ENCODE results near the gene NFKB1. TPM values are rescaled to one million over a fixed set of nuclear protein-coding genes. Genes with fewer than 3 reads are reported as not detected.
"Not testable (repeated sequence)": the region's sequence is repeated elsewhere in the genome, so short reads cannot be mapped to it uniquely, and the experiment has no call there.

The NFKB1 gene, protein sequence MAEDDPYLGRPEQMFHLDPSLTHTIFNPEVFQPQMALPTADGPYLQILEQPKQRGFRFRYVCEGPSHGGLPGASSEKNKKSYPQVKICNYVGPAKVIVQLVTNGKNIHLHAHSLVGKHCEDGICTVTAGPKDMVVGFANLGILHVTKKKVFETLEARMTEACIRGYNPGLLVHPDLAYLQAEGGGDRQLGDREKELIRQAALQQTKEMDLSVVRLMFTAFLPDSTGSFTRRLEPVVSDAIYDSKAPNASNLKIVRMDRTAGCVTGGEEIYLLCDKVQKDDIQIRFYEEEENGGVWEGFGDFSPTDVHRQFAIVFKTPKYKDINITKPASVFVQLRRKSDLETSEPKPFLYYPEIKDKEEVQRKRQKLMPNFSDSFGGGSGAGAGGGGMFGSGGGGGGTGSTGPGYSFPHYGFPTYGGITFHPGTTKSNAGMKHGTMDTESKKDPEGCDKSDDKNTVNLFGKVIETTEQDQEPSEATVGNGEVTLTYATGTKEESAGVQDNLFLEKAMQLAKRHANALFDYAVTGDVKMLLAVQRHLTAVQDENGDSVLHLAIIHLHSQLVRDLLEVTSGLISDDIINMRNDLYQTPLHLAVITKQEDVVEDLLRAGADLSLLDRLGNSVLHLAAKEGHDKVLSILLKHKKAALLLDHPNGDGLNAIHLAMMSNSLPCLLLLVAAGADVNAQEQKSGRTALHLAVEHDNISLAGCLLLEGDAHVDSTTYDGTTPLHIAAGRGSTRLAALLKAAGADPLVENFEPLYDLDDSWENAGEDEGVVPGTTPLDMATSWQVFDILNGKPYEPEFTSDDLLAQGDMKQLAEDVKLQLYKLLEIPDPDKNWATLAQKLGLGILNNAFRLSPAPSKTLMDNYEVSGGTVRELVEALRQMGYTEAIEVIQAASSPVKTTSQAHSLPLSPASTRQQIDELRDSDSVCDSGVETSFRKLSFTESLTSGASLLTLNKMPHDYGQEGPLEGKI
- 100 to 1,000 TPM; 179 to 180 TPM for total RNA-seq

DNA sequence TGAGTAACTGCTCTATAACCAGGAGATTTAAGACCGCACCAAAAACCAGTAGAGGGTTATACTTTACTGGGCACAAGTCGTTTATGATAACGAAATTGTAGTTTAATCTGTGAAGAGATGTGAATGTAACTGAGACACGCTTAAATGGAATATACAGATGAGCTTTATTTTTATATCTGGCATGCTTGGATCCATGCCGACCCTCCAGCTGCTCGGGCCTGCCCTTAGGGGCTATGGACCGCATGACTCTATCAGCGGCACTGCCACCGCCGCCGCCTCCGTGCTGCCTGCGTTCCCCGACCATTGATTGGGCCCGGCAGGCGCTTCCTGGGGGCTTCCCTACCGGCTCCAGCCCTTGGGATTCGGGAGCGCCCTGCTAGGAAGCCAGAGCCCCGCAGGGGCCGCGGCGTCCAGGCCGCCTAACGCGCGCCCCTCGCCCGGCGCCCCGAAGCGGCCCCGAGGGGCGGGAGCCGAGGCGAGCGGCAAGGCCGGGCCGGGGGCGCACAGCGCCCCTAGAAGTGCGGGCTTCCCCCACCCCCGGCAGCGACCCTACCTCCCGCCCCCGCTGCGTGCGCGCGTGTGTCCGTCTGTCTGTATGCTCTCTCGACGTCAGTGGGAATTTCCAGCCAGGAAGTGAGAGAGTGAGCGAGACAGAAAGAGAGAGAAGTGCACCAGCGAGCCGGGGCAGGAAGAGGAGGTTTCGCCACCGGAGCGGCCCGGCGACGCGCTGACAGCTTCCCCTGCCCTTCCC lies at the start of gene NFKB1:
TSS of gene NFKB1 (plus strand) at position 664 of the 751 bp plus-strand sequence. CDS start 24,160 bp downstream, outside the sequence.
- CTCF ChIA-PET, result interaction anchor here (0.8 to 1.3 kb wide), 3 partner anchors 48 to 127 kb away, joined by 3 read pairs; no protein-coding TSS in a partner anchor
- POLR2A ChIA-PET, result interaction anchor here (0.6 to 2.3 kb wide), 6 partner anchors 19 to 327 kb away, joined by 3 to 8 read pairs (median 4); partner anchors contain the start of genes MANBA and UBE2D3

GRCh38 chr4:102452854-102453253 lies 48.3 kb upstream of the NFKB1 start:
- ChIA-PET CTCF (interaction anchor here (0.9 kb wide), 1 partner anchor 47 kb away, joined by 3 read pairs; no protein-coding TSS in a partner anchor), POLR2A (no interaction called here)

- POLR2A ChIA-PET, result no interaction called here
- CTCF ChIA-PET, result interaction anchor here (0.7 kb wide), 1 partner anchor 175 kb away, joined by 3 read pairs; no protein-coding TSS in a partner anchor
These were observed 47.3 kb upstream of the NFKB1 start for GRCh38 chr4:102453827-102454226.

DNA sequence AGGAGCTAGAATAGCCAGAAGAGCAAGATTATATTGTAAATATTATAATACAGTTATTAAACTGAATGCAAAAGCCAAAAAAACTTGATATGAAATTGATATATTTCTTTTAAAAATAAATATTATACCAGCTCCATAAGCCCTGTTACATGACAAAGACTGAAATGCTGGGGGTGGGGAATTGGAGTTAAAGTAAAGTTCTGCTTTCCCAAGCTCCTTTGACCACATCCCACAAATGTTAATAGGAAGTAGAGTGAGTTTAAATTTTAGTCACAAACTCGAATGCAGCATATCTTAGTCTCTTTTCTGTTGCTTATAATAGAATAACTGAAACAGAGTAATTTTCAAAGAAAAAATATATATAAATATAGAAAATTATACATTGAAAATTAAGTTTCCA lies 46.9 kb upstream of the NFKB1 start:
- ChIA-PET POLR2A (no interaction called here), CTCF (interaction anchor here (0.7 to 1.5 kb wide), 2 partner anchors 155 to 174 kb away, joined by 3 read pairs; no protein-coding TSS in a partner anchor)

GRCh38 chr4:102454981-102455685 lies 46.0 kb upstream of the NFKB1 start:
- CTCF ChIA-PET, result interaction anchor here (1.5 kb wide), 1 partner anchor 154 kb away, joined by 3 read pairs; no protein-coding TSS in a partner anchor
- POLR2A ChIA-PET, result no interaction called here

DNA sequence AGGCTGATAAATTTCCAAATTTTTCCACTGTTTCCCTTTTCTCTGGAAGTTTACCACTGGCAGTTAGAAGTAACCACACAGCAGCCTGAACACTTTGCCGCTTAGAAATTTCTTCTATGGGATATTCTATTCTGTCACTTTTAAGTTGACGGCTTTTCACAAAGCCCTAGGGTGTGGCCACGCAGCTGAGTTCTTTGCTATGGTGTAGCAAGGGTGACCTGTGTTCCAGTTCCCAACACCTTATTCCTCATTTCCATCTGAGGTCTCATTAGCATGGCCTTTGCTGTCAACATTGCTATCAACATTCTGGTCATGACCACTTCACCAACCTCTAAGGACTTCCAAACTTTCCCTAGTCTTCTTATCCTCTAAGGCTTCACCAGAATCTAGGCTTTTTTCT lies 45.4 kb upstream of the NFKB1 start:
- CTCF ChIA-PET, result interaction anchor here (1.5 kb wide), 1 partner anchor 153 kb away, joined by 3 read pairs; no protein-coding TSS in a partner anchor

DNA sequence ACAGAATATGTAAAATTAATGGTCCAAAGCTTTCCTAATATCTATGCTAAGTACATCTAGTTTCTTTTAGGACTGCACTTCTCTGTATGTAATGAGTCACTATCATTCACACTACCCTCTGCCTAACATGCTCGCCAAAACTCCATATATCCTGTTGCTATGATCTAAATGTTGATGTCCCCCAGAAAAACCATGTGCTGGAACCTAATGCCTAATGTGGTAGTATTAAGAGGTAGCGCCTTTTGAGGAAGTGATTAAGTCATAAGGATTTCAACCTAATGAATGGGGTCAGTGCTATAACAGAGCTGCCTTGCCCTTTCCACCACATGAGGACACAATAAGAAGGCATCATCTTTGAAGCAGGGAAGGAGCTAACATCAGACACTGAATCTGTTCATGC lies 34.9 kb upstream of the NFKB1 start:
- ChIA-PET POLR2A (no interaction called here), CTCF (no interaction called here)

More for the DNA sequence above, 45.4 kb upstream of the NFKB1 start:
- POLR2A ChIA-PET, result no interaction called here

DNA sequence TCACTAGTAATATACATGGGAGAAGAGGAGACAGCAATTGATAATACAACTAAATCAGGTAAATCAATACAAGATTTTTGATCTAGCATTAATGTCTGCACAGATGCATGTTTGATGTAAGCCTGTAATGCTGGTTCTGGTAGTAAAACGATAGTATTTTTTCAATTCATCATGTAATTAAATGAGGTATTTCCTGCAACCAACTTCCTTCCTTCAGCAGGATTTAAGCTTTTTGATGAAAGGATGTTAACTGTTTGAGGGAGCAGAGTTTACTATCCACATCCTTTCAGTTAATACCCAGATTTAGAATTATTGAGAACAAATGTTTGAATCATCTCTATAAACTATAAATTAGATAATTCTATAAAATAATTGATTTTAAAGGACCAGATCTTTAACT lies 31.4 kb upstream of the NFKB1 start:
- CTCF ChIA-PET, result no interaction called here
- POLR2A ChIA-PET, result interaction anchor here (0.5 kb wide), 1 partner anchor 157 kb away, joined by 4 read pairs; no protein-coding TSS in a partner anchor

DNA sequence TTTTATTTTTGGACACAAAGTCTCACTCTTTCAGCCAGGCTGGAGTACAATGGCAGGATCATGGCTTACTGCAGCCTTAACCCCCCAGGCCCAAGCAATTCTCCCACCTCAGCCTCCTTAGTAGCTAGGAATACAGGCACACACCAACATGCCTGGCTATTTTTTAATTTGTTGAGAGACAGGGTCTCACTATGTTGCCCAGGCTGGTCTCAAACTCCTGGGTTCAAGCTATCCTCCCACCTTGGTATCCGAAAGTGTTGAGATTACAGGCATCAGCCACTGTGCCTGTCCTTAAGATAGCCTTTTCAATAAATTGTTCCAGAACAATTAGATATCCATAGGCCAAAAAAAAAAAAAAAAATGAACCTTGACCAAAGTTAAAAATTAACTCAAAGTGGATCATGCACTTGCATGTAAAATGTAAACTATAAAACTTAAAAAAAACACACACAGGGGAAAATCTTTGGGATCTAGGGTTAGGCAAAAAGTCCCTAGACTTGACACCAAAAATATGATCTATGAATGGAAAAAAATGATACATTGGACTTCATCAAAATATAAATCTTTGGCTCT lies 28.6 kb upstream of the NFKB1 start:
- POLR2A ChIA-PET, result no interaction called here
- CTCF ChIA-PET, result no interaction called here

- POLR2A ChIA-PET, result no interaction called here
- CTCF ChIA-PET, result no interaction called here
These were observed 27.7 kb upstream of the NFKB1 start for GRCh38 chr4:102473476-102473875.

GRCh38 chr4:102474736-102475504 lies 26.2 kb upstream of the NFKB1 start:
- POLR2A ChIA-PET, result no interaction called here
- CTCF ChIA-PET, result no interaction called here

GRCh38 chr4:102477657-102478056 lies 23.5 kb upstream of the NFKB1 start:
- ChIA-PET CTCF (no interaction called here), POLR2A (no interaction called here)

- CTCF ChIA-PET, result no interaction called here
These were observed 23.0 kb upstream of the NFKB1 start for GRCh38 chr4:102478186-102478585.

DNA sequence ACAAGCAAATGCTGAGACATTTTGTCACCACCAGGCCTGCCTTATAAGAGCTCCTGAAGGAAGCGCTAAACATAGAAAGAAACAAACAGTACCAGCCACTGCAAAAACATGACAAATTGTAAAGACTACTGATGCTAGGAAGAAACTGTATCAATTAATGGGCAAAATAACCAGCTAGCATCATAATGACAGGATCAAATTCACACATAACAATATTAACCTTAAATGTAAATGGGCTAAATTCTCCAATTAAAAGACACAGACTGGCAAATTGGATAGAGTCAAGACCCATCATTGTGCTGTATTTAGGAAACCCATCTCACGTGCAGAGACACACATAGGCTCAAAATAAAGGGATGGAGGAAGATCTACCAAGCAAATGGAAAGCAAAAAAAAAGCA lies 21.3 kb upstream of the NFKB1 start:
- POLR2A ChIA-PET, result not testable (repeated sequence)
- CTCF ChIA-PET, result interaction anchor here (0.6 kb wide), 1 partner anchor 1136 kb away, joined by 4 read pairs; no protein-coding TSS in a partner anchor

More at GRCh38 chr4:102478186-102478585, 23.0 kb upstream of the NFKB1 start:
- POLR2A ChIA-PET, result no interaction called here

DNA sequence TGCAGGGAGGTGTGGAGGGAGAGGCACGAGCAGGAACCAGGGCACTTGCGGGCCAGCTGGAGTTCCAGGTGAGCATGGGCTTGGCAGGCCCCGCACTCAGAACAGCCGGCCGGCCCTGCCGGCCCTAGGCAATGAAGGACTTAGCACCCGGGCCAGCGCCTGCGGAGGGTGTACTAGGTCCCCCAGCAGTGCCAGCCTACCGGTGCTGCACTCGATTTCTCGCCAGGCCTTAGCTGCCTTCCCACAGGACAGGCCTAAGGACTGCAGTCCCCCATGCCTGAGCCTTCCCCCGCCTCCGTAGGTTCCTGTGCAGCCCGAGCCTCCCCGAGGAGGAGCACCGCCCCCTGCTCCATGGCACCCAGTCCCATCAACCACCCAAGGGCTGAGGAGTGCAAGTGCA lies 18.0 kb upstream of the NFKB1 start:
- ChIA-PET CTCF (interaction anchor here (0.6 kb wide), 1 partner anchor 382 kb away, joined by 7 read pairs; no protein-coding TSS in a partner anchor), POLR2A (interaction anchor here (0.6 kb wide), 1 partner anchor 310 kb away, joined by 3 read pairs; no protein-coding TSS in a partner anchor)

DNA sequence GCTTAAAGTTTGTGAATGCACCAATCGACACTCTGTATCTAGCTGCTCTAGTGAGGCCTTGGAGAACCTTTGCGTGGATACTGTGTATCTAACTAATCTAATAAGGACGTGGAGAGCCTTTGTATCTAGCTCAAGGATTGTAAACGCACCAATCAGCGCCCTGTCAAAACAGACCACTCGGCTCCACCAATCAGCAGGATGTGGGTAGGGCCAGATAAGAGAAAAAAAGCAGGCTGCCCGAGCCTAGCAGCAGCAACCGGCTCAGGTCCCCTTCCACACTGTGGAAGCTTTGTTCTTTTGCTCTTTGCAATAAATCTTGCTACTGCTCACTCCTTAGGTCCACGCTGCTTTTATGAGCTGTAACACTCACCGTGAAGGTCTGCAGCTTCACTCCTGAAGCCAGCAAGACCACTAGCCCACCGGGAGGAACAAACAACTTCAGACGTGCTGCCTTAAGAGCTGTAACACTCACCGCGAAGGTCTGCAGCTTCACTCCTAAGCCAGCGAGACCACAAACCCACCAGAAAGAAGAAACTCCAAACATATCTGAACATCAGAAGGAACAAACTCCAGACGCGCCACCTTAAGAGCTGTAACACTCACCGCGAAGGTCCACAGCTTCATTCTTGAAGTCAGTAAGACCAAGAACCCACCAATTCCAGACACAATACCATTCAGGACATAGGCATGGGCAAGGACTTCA lies 17.0 kb upstream of the NFKB1 start:
- POLR2A ChIA-PET, result interaction anchor here (0.6 kb wide), 1 partner anchor 309 kb away, joined by 3 read pairs; no protein-coding TSS in a partner anchor
- CTCF ChIA-PET, result interaction anchor here (0.6 kb wide), 2 partner anchors 116 to 381 kb away, joined by 3 to 7 read pairs; no protein-coding TSS in a partner anchor

Measured in activated CD8-positive, alpha-beta memory T cell treated with anti-CD3 and anti-CD28 coated beads for 36 hours (primary cell).